Activated CD4-positive, alpha-beta T cell treated with anti-CD3 and anti-CD28 coated beads, Interleukin-2, amount 10 ng/mL, durations not matched to agents 7 days and 5 days (primary cell): Measurements from ENCODE around the gene PRR33. TPM values are rescaled to one million over a fixed set of nuclear protein-coding genes. Genes with fewer than 3 reads are reported as not detected.
"Not testable (repeated sequence)": the region's sequence is repeated elsewhere in the genome, so short reads cannot be mapped to it uniquely, and the experiment has no call there.

Experiments
- CTCF ChIA-PET: fragments of 350-600 bp; sonication (Branson Sonifier 250); formaldehyde crosslinking; loops from one replicate; lab custom pipeline; 2021; ENCODE audit warnings: antibody characterized with exemption; lab: Charles Lee
- POLR2A ChIA-PET: fragments of 350-600 bp; sonication (Branson Sonifier 250); formaldehyde crosslinking; loops from one replicate; lab custom pipeline; 2021; ENCODE audit warnings: antibody characterized with exemption; lab: Charles Lee
- DNase-seq: peaks from one replicate; pipeline ENCODE4 v3.0.0-alpha.2; 2020
- H3K27ac Mint-ChIP-seq: one replicate; pipeline ENCODE4 v1.8.0; 2021; ENCODE audit warnings: mild to moderate bottlenecking, moderate library complexity, mixed read lengths
- H3K27me3 Mint-ChIP-seq: one replicate; pipeline ENCODE4 v1.8.0; 2021; ENCODE audit warnings: mixed read lengths
- H3K36me3 Mint-ChIP-seq: one replicate; pipeline ENCODE4 v1.8.0; 2021; ENCODE audit warnings: low read depth, mixed read lengths
- H3K4me1 Mint-ChIP-seq: one replicate; pipeline ENCODE4 v1.8.0; 2021; ENCODE audit warnings: mixed read lengths
- H3K4me3 Mint-ChIP-seq: one replicate; pipeline ENCODE4 v1.8.0; 2021; ENCODE audit warnings: mild to moderate bottlenecking, moderate library complexity, mixed read lengths
- H3K9me3 Mint-ChIP-seq: one replicate; pipeline ENCODE4 v1.8.0; 2021; ENCODE audit warnings: mixed read lengths
- total RNA-seq, 2 experiments: library from RNA; stranded (reverse); gene quantifications; one replicate each; pipeline ENCODE4 v1.2.3, GENCODE V29; 2021

PRR33 gene
- total RNA-seq, 2 experiments from 2014 or later = 0.05 TPM; not detected in 1

- ChIA-PET POLR2A (interaction anchor here (1.0 kb wide), 1 partner anchor 36 kb away, joined by 3 read pairs; no protein-coding TSS in a partner anchor), CTCF (interaction anchor here (1.0 to 1.1 kb wide), 3 partner anchors 16 to 55 kb away, joined by 3 to 5 read pairs (median 5); no protein-coding TSS in a partner anchor)
- peaks cover 37% of the 10 kb centered on the region for H3K36me3 Mint-ChIP-seq
- peaks cover 52% of the 10 kb centered on the region for H3K4me1 Mint-ChIP-seq
- DNase-seq = no peak
- H3K27me3 Mint-ChIP-seq = no peaks in the 10 kb centered on the region
- no peaks in the 10 kb centered on the region for H3K9me3 Mint-ChIP-seq
- H3K4me3 Mint-ChIP-seq = peak overlapping the region; percentile 76
- H3K27ac Mint-ChIP-seq = peak overlapping the region; percentile 93
These were observed 3.3 kb downstream of the PRR33 start for GRCh38 chr11:1888347-1888753.

- H3K4me3 Mint-ChIP-seq = peak overlapping the region; percentile 76
- peaks cover 34% of the 10 kb centered on the region for H3K36me3 Mint-ChIP-seq
- peaks cover 48% of the 10 kb centered on the region for H3K4me1 Mint-ChIP-seq
- no peaks in the 10 kb centered on the region for H3K9me3 Mint-ChIP-seq
- ChIA-PET POLR2A (interaction anchor here (0.7 to 1.0 kb wide), 2 partner anchors 36 to 112 kb away, joined by 3 read pairs; no protein-coding TSS in a partner anchor), CTCF (interaction anchor here (1.0 to 1.1 kb wide), 2 partner anchors 15 to 55 kb away, joined by 3 to 5 read pairs; no protein-coding TSS in a partner anchor)
- DNase-seq = no peak
- H3K27me3 Mint-ChIP-seq = no peaks in the 10 kb centered on the region
- H3K27ac Mint-ChIP-seq = peak overlapping the region; percentile 93
These were observed 4.0 kb downstream of the PRR33 start for GRCh38 chr11:1887451-1888346.

GRCh38 chr11:1886551-1886950 is 5.1 kb downstream of the PRR33 start:
- DNase-seq, POLR2A ChIA-PET, CTCF ChIA-PET, H3K4me3 Mint-ChIP-seq, H3K27me3 Mint-ChIP-seq, H3K9me3 Mint-ChIP-seq: not testable (repeated sequence)
- Mint-ChIP-seq H3K4me1 (peaks cover 50% of the 10 kb centered on the region), H3K36me3 (peaks cover 25% of the 10 kb centered on the region), H3K27ac (peak overlapping the region; percentile 59)

- peaks cover 48% of the 10 kb centered on the region for H3K4me1 Mint-ChIP-seq
- ChIA-PET CTCF (interaction anchor here (0.6 to 1.1 kb wide), 2 partner anchors 38 to 1009 kb away, joined by 3 read pairs; no protein-coding TSS in a partner anchor), POLR2A (no interaction called here)
- H3K9me3 Mint-ChIP-seq = no peaks in the 10 kb centered on the region
- H3K27me3 Mint-ChIP-seq = no peaks in the 10 kb centered on the region
- H3K4me3 Mint-ChIP-seq = no peak overlapping the region
- H3K27ac Mint-ChIP-seq = no peak overlapping the region
- DNase-seq = no peak
- peaks cover 24% of the 10 kb centered on the region for H3K36me3 Mint-ChIP-seq
These were observed 7.4 kb downstream of the PRR33 start for GRCh38 chr11:1884303-1884700.

GRCh38 chr11:1883346-1884302 is 8.1 kb downstream of the PRR33 start:
- Mint-ChIP-seq H3K4me3 (no peak overlapping the region), H3K9me3 (no peaks in the 10 kb centered on the region), H3K4me1 (peaks cover 42% of the 10 kb centered on the region), H3K27ac (peak overlapping the region; percentile 68), H3K27me3 (no peaks in the 10 kb centered on the region), H3K36me3 (peaks cover 19% of the 10 kb centered on the region)
- no peak for DNase-seq
- POLR2A ChIA-PET = interaction anchor here (1.3 kb wide), 1 partner anchor 30 kb away, joined by 3 read pairs; no protein-coding TSS in a partner anchor
- CTCF ChIA-PET = interaction anchor here (0.6 to 2.6 kb wide), 13 partner anchors 8 to 1009 kb away, joined by 3 to 20 read pairs (median 6); partner anchors contain the start of gene PRR33

GRCh38 chr11:1882265-1883238 is 9.1 kb downstream of the PRR33 start:
- ChIA-PET POLR2A (interaction anchor here (1.3 kb wide), 1 partner anchor 29 kb away, joined by 3 read pairs; no protein-coding TSS in a partner anchor), CTCF (interaction anchor here (0.7 to 2.6 kb wide), 23 partner anchors 9 to 269 kb away, joined by 3 to 20 read pairs (median 5); partner anchors contain the start of genes LSP1, PRR33 and TNNT3)
- DNase-seq = peak; percentile 76
- H3K4me3 Mint-ChIP-seq = no peak overlapping the region
- H3K27me3 Mint-ChIP-seq = no peaks in the 10 kb centered on the region
- peaks cover 33% of the 10 kb centered on the region for H3K4me1 Mint-ChIP-seq
- peak overlapping the region; percentile 41 for H3K27ac Mint-ChIP-seq
- peaks cover 9% of the 10 kb centered on the region for H3K36me3 Mint-ChIP-seq
- H3K9me3 Mint-ChIP-seq = no peaks in the 10 kb centered on the region

GRCh38 chr11:1881442-1882264 is 10.0 kb downstream of the PRR33 start:
- CTCF ChIA-PET = interaction anchor here (0.7 to 2.6 kb wide), 24 partner anchors 8 to 308 kb away, joined by 3 to 20 read pairs (median 5); partner anchors contain the start of genes LSP1, PRR33 and TNNT3
- H3K4me1 Mint-ChIP-seq = peaks cover 25% of the 10 kb centered on the region

GRCh38 chr11:1880746-1881441 is 10.8 kb downstream of the PRR33 start:
- Mint-ChIP-seq H3K36me3 (peaks cover 2% of the 10 kb centered on the region), H3K4me1 (peaks cover 25% of the 10 kb centered on the region), H3K4me3 (no peak overlapping the region), H3K27ac (no peak overlapping the region), H3K9me3 (no peaks in the 10 kb centered on the region), H3K27me3 (no peaks in the 10 kb centered on the region)
- CTCF ChIA-PET = interaction anchor here (1.0 to 2.6 kb wide), 5 partner anchors 11 to 37 kb away, joined by 3 to 20 read pairs (median 12); partner anchors contain the start of genes LSP1 and PRR33
- DNase-seq = no peak
- POLR2A ChIA-PET = no interaction called here

More at GRCh38 chr11:1881442-1882264, 10.0 kb downstream of the PRR33 start:
- Mint-ChIP-seq H3K27me3 (no peaks in the 10 kb centered on the region), H3K9me3 (no peaks in the 10 kb centered on the region), H3K27ac (no peak overlapping the region), H3K4me3 (no peak overlapping the region), H3K36me3 (peaks cover 2% of the 10 kb centered on the region)
- POLR2A ChIA-PET = interaction anchor here (1.3 kb wide), 1 partner anchor 28 kb away, joined by 3 read pairs; no protein-coding TSS in a partner anchor
- no peak for DNase-seq

GRCh38 chr11:1879941-1880720 is 11.6 kb downstream of the PRR33 start:
- Mint-ChIP-seq H3K27ac (no peak overlapping the region), H3K36me3 (peaks cover 4% of the 10 kb centered on the region), H3K4me1 (peaks cover 28% of the 10 kb centered on the region), H3K9me3 (no peaks in the 10 kb centered on the region), H3K27me3 (no peaks in the 10 kb centered on the region), H3K4me3 (no peak overlapping the region)
- DNase-seq = no peak
- POLR2A ChIA-PET = no interaction called here
- CTCF ChIA-PET = no interaction called here
